Central memory CD8-positive, alpha-beta T cell (primary cell): ENCODE data around the gene RPL19.

Experiments used
- ATAC-seq: fragments of 150-1000 bp; cut with Tn5 transposase; replicated peaks from 2 replicates; pipeline ENCODE4 v1.10.0; 2022; ENCODE audit warnings: mild to moderate bottlenecking, moderate FRiP score, moderate number of reproducible peaks; ENCODE audit not compliant: poor library complexity, severe bottlenecking; ENCODE audit errors: extremely low read depth
- DNase-seq, 2 donors: peaks; one replicate each; pipeline ENCODE4 v3.0.0; 2021; ENCODE audit warnings: low spot score in 2 of 2
- H3K27ac Mint-ChIP-seq: one replicate; pipeline ENCODE4 v1.8.0; 2022; ENCODE audit warnings: low read depth, mild to moderate bottlenecking, moderate library complexity, mixed read lengths
- H3K27me3 Mint-ChIP-seq: one replicate; pipeline ENCODE4 v1.8.0; 2022; ENCODE audit warnings: mixed read lengths
- H3K36me3 Mint-ChIP-seq: one replicate; pipeline ENCODE4 v1.8.0; 2022; ENCODE audit warnings: mild to moderate bottlenecking, moderate library complexity, mixed read lengths; ENCODE audit not compliant: insufficient read depth
- H3K4me1 Mint-ChIP-seq: one replicate; pipeline ENCODE4 v1.8.0; 2022; ENCODE audit warnings: mixed read lengths
- H3K4me3 Mint-ChIP-seq: one replicate; pipeline ENCODE4 v1.8.0; 2022; ENCODE audit warnings: mild to moderate bottlenecking, moderate library complexity, mixed read lengths
- H3K9me3 Mint-ChIP-seq: one replicate; pipeline ENCODE4 v1.8.0; 2022; ENCODE audit warnings: mixed read lengths

RPL19 gene

DNA sequence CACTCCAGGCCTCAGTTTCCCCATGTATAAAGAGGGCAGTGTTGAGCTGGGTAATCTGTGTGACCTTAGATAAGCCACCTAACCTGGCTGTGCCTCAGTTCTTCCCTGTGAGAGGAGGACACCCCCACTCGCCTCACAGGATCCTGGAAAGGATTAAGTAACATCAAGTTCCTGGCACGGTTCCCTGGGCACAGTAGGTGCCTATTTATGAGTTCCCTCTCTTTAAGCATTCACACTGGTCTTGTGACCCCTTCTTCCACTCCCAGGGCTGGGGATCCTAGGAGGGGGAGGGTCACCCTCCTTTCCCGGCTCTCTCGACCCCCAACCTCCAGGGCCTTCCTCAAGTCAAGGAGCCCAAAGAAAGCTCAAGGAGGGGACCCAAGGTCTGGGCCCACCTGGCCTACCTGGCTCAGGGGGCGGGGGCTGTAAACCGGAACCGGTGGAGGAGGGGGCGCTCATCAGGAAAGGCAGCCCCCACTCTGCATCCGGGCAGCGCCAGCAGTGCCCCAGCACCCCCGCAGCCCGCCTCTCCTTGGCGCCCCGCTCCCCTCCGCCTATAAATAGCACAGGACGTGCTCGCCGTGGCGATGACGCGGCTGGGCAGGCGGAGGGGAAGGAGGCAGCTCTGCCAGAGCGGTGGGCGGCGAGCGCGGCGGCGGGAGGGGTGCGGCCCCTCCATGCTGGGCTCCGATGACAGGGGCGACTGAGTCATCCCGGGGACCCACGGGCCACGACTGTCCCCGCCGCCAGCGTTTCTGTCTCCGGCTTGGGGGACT, 9.4 kb downstream of the RPL19 start:
- peak; percentile 51 for DNase-seq
- peaks cover 13% of the 10 kb centered on the region for H3K27me3 Mint-ChIP-seq

DNA sequence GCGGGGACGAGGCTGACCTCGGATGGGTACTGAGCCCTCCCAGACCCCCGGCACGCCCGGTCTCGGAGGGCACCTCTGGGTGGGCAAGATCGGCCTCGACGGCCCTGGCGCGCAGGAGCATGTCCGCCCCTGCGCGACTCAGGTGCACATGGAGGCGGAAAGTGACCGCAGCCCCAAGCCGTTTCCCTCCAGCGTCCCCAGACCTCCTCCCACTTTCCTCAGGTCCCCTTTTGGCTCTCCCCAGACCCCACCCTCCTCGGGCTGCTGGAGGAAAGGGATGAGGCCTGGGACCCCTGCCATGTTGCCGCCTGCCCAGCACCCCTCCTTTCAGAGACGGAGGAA, 10.0 kb downstream of the RPL19 start:
- no peak for DNase-seq

More for the DNA sequence above, 9.4 kb downstream of the RPL19 start:
- ATAC-seq: peak; percentile 71
- H3K4me1 Mint-ChIP-seq: peaks cover 21% of the 10 kb centered on the region
- peaks cover 8% of the 10 kb centered on the region for H3K36me3 Mint-ChIP-seq
- H3K4me3 Mint-ChIP-seq: peak overlapping the region; percentile 64
- H3K27ac Mint-ChIP-seq: peak overlapping the region; percentile 78
- H3K9me3 Mint-ChIP-seq: no peaks in the 10 kb centered on the region

DNA sequence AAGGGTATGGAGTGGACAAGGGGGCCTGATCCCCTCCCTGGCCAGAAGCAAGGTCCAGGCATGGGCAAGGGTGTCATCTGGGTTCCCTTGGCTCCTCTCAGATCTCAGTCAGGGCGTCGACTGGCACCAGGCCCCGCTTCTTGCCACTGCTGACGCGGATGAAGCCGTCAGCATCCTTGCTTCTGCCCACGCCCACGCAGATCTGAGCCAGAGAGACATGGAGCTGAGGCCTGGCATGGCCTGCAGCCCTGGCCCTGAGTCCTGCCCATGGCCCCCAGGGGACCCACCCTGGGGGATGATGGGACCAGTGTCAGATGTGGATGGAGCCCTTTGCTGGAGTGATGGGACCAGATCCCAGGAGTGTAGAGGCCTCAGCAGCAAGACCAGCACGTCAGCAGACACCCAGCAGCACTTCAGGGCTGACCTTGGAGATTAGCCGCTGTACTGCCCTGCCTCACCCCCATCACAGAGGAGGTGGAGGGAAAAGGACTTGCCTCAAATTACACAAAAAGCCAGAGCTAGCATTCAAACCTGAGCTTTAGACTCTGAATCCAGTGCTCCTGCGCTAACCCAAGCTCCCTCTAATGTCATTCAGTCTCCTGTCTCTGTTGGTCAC, 12.2 kb downstream of the RPL19 start:
- ATAC-seq: no peak
- peaks cover 3% of the 10 kb centered on the region for H3K36me3 Mint-ChIP-seq
- DNase-seq: no peak
- H3K27me3 Mint-ChIP-seq: peaks cover 41% of the 10 kb centered on the region
- H3K4me1 Mint-ChIP-seq: peaks cover 15% of the 10 kb centered on the region
- H3K9me3 Mint-ChIP-seq: no peaks in the 10 kb centered on the region
- no peak overlapping the region for H3K27ac Mint-ChIP-seq
- H3K4me3 Mint-ChIP-seq: no peak overlapping the region

More for the DNA sequence above, 10.0 kb downstream of the RPL19 start:
- ATAC-seq: no peak
- H3K27ac Mint-ChIP-seq: peak overlapping the region; percentile 32
- H3K9me3 Mint-ChIP-seq: no peaks in the 10 kb centered on the region
- H3K4me1 Mint-ChIP-seq: peaks cover 21% of the 10 kb centered on the region
- peaks cover 4% of the 10 kb centered on the region for H3K36me3 Mint-ChIP-seq
- H3K4me3 Mint-ChIP-seq: peak overlapping the region; percentile 64
- peaks cover 19% of the 10 kb centered on the region for H3K27me3 Mint-ChIP-seq

DNA sequence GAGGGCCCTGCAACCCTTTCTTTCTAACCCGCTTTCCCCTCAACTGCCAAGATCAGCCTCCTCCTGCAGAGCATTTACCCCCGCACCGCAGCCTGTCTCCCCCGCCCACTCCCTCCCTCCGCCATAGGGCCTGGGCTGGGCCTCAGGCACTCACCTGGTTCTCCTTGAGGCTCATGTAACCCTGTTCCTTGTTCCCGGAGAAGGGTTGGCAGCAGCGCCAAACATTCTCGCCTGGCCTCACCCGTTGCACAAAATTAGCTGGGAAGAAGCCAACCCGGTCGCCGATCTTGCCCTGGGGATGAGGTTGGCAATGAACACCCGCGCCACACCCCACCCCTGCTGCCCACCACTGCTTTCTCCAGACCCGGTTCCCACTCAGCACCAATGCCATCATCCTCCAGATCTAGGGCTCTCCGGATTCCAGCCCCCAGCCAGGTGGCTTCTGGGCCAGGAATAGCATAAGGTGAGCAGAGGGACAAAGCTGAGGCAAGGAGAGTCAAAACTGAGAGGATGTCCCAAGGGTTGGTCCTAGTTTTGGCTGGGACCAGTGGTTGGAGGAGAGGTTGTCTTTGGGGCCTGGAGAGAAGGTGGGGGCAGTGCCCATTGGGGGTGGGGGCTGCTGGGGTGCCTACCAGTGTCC, 12.9 kb downstream of the RPL19 start:
- Mint-ChIP-seq H3K4me3 (no peak overlapping the region), H3K27me3 (peaks cover 42% of the 10 kb centered on the region), H3K9me3 (no peaks in the 10 kb centered on the region), H3K4me1 (peaks cover 14% of the 10 kb centered on the region), H3K36me3 (peaks cover 3% of the 10 kb centered on the region), H3K27ac (no peak overlapping the region)
- DNase-seq: no peak
- ATAC-seq: no peak

DNA sequence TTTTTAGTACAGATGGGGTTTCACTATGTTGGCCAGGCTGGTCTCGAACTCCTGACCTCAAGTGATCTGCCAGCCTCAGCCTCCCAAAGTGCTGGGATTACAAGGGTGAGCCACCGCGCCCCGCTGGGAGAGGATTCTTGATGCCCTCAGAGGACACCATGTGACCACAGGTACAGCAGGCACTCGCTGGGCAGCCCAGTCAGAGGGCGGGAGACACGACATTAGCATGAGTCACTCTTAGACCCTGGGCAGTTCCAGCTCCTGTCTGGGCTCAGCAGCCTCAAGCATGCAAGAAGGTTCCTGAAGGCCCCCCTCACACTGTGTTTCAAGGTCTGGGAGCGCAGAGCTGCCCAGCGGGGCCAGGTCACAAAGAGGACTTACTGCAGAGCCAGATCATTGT, 13.8 kb downstream of the RPL19 start:
- DNase-seq: no peak

DNA sequence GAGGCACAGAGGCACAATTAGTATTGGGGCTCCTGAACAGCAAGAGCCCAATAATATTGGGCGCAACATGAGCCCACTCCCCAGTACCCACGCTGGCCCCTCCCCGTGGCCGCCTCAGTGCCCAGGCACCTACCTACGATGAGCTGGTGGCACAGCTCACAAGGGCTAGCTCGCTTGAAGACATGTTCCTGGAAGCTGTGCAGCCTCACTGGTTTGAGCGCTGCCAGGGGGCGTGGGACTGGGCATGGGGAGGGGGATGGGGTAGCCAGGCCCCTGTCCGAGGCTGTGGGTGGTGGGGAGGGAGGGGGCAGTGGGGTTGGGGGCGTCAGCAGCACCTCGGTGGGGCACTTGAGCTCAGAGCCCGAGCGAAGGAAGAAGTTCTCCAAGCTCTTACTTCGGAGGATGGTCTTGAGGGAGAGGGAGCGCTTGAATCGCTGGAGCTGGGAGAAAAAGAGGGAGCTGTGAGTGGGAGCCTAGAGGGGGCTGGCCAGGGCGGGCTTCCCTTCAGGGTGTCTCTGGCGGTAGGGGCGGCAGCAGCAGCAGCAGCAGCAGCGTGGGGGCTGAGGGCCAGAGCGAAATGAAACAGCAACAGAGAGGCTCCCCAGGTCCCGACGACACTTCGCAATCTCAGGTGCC, 17.8 kb downstream of the RPL19 start:
- H3K4me1 Mint-ChIP-seq: no peaks in the 10 kb centered on the region
- no peaks in the 10 kb centered on the region for H3K36me3 Mint-ChIP-seq
- no peaks in the 10 kb centered on the region for H3K9me3 Mint-ChIP-seq
- peaks cover 41% of the 10 kb centered on the region for H3K27me3 Mint-ChIP-seq
- DNase-seq: no peak
- H3K4me3 Mint-ChIP-seq: no peak overlapping the region
- ATAC-seq: no peak
- no peak overlapping the region for H3K27ac Mint-ChIP-seq

More for the DNA sequence above, 13.8 kb downstream of the RPL19 start:
- H3K27ac Mint-ChIP-seq: no peak overlapping the region
- peaks cover 42% of the 10 kb centered on the region for H3K27me3 Mint-ChIP-seq
- H3K4me3 Mint-ChIP-seq: no peak overlapping the region
- H3K9me3 Mint-ChIP-seq: no peaks in the 10 kb centered on the region
- H3K36me3 Mint-ChIP-seq: peaks cover 3% of the 10 kb centered on the region
- H3K4me1 Mint-ChIP-seq: peaks cover 14% of the 10 kb centered on the region
- ATAC-seq: no peak

DNA sequence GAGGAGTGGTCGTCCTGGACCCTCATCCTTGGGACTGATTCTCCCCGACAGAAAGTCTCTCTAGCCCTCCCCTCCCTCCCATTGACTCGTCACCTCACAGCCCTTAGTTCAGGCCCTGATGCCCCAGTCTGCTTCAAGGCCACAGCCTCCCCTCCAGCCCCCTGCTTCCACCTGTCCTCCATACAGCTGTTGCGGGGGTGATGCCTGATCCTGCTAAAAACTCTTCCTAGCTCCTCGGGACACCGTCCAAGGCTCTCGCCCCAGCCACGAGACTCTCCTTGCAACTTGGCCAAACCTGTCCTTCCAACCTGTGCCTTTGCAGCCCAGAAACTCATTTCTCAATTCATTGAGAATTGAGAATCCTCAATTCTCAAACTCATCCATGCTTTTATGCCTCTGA, 18.8 kb downstream of the RPL19 start:
- Mint-ChIP-seq H3K27ac (no peak overlapping the region), H3K4me3 (no peak overlapping the region)

DNA sequence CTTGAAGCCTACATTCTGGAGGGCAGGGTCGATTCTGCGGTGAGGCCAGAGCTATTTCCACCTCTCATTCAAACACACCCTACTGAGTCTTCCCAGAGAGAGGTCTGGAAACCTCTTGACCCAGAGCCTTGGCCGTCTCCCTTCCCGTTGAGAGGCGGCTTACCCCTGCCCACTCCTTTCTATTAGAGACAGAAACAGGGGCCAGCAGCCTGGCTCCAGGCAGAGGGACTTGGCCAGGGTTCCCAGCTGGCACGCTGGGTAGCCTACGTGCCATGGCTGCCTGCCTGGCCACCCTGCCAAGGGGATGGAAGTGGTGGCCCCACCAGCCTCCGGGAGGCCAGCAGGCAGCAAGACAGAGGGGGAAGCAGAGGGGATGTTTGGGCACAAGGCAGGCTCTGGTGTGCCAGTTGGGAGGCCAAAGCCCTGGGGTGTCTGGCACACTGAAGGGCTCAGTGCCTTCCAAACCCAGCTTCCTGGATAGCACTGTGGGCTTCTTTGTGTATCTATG, 19.6 kb downstream of the RPL19 start:
- no peak overlapping the region for H3K27ac Mint-ChIP-seq
- no peaks in the 10 kb centered on the region for H3K4me1 Mint-ChIP-seq
- ATAC-seq: no peak
- H3K27me3 Mint-ChIP-seq: peaks cover 38% of the 10 kb centered on the region
- H3K4me3 Mint-ChIP-seq: no peak overlapping the region
- no peak for DNase-seq
- H3K9me3 Mint-ChIP-seq: no peaks in the 10 kb centered on the region
- H3K36me3 Mint-ChIP-seq: peaks cover 3% of the 10 kb centered on the region

More for the DNA sequence above, 18.8 kb downstream of the RPL19 start:
- no peak for ATAC-seq
- Mint-ChIP-seq H3K4me1 (no peaks in the 10 kb centered on the region), H3K36me3 (peaks cover under 1% of the 10 kb centered on the region), H3K27me3 (peaks cover 39% of the 10 kb centered on the region), H3K9me3 (no peaks in the 10 kb centered on the region)
- no peak for DNase-seq

DNA sequence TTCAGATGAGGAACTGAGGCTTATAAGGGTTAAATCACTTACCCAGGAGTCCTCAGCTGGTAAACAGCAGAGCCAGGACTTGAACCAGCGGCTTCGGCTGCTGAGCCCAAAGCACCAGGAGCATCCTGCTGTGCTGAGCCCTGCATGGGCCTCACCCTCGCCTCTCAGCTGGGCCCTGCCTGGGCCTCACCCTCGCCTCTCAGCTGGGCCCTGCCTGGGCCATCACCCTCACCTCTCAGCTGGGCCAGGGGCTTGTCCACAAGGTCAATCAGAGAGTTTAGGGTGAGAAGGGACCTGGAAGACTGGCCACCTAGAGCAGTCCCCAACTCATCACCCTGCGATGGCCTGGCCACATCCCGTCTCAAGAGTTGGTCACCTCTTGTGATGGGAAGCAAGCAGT, 21.5 kb downstream of the RPL19 start:
- peaks cover 30% of the 10 kb centered on the region for H3K27me3 Mint-ChIP-seq
- H3K27ac Mint-ChIP-seq: no peak overlapping the region
- H3K9me3 Mint-ChIP-seq: no peaks in the 10 kb centered on the region
- no peak overlapping the region for H3K4me3 Mint-ChIP-seq
- H3K36me3 Mint-ChIP-seq: peaks cover 3% of the 10 kb centered on the region
- H3K4me1 Mint-ChIP-seq: peaks cover 7% of the 10 kb centered on the region
- DNase-seq: no peak
- ATAC-seq: no peak

DNA sequence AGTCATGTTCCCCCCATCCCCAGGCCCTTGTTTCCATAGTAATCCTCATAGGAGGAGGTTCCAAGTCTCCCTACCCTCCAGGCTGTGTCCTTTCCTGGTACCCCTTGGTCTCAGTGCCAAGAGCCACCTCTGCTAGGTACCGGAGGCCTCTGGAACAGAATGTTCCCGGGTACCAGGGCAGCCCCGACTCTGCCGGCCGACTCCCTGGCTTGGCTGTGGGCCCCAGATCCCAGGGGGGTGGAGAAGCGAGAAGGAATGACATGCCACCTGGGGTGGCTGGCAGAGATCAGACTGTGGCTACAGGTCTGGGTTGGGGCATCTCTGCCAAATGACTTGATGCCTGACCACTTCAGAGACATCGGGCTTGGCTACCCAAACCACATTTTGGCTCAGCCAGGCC, 22.1 kb downstream of the RPL19 start:
- DNase-seq (no peak), ATAC-seq (no peak)
- H3K4me3 Mint-ChIP-seq: no peak overlapping the region
- peaks cover 3% of the 10 kb centered on the region for H3K36me3 Mint-ChIP-seq
- H3K9me3 Mint-ChIP-seq: no peaks in the 10 kb centered on the region
- no peak overlapping the region for H3K27ac Mint-ChIP-seq
- H3K4me1 Mint-ChIP-seq: peaks cover 7% of the 10 kb centered on the region
- H3K27me3 Mint-ChIP-seq: peaks cover 28% of the 10 kb centered on the region

DNA sequence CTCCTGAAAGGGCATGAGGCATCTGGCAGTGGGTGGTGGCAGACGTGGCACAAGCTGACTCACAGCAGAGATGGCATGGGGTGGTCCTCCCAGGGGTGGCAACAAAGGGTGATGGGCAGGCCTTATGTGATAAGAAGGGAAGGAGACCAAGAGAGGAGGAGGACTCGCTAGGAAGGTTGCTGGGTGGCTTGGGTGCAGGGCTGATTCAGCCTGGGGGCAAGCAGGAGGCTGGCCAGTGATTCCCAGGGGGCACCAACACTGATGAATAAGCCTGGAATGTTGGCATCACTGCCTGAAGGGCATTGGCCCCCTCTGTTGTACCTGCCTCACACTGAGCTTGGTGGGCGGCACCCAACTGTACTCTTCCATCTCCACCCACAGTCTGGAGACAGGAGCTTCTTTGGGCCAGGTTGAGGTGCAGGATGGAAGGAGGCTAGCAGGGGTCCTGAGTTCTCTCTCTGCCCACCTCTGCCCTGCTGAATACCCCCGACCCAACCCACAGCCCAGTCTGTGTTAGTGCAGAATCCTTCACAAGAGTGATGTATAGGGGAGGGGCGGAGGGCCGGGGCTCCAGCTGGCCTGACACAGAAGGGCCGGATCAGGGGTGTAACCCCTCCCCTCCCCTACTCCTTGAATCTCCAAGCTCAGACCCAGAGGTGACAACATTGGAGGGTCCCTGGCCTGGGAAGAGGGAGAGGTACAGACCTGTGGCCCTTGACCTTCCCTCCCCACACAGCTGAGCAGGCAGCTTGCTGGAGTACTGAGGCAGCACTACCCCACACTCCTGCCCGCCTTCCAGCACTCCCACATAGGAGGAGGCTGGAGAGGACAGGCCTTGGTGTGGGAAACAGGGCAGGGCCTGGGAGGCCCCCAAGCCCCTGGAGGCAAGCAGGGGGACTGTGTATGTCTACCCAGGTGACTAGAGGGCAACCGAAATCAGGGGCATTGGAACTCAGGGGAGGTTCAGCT, 23.1 kb downstream of the RPL19 start:
- Mint-ChIP-seq H3K27me3 (peaks cover 36% of the 10 kb centered on the region), H3K4me1 (peaks cover 7% of the 10 kb centered on the region), H3K9me3 (no peaks in the 10 kb centered on the region), H3K36me3 (peaks cover 3% of the 10 kb centered on the region), H3K27ac (no peak overlapping the region), H3K4me3 (peak overlapping the region; percentile 73)
- DNase-seq (no peak), ATAC-seq (no peak)
